ENCODE results near the gene ARL15.

ARL15 gene

DNA sequence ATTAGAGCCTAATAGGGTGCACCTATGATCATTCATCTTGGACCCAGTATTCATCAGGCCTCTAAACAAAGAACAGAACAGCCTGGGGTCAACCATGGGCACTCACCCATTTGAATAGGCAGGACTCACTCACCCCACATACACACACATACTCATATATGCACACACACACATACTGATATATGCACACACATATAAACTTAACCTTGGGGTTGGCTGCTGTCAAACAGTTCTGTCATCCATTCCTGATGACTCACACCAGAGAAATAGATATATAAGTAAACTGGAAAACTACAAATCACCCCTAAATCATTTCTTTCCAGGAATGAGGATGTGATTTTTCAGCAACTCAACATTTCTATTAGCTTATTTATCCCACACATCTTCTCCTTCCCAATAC lies 51.3 kb downstream of the ARL15 start:
- TF ChIP-seq ZNF274 (IDR thresholded peaks at IDR 0.05; ENCODE audit: low read depth, low read length) = no peak
- H3K4me3 ChIP-seq (ENCODE audit: low read length) = no peak overlapping the region

DNA sequence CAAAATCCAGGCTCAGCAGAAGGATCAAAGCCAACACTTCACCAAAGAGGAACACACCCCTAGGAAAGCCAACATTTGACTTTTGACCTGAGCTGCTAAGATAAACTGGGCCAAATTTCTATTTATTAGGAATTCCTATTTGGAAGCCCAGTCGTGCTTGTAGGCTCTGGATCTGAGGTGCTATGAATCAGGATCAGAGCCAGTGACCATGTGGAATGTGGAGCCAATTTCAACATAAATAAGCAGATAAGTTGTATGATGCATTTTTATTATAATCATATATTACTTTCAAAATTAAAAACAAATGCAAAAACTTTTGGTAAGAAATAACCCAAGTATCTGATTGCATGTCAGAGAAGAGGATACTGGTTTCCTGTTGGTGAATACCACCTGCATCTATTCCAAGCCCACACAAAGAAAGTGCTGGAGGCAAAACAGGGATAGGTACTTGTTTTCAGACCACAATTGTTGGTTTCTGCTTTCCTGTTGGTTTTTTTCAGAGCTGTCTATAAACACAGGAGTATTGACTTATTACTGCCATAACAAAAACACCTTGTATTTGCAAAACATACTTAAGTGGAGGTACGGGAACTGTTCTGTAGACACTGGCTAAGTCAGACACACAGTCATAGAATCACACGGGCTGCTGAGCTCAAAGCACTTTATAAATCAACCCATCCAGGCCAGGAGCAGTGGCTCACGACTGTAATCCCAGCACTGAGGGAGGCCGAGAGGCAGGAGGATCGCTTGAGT lies 52.8 kb downstream of the ARL15 start:
- TF ChIP-seq ZNF274 (IDR thresholded peaks at IDR 0.05; ENCODE audit: low read depth, low read length) = no peak
- no peak overlapping the region for H3K4me3 ChIP-seq (ENCODE audit: low read length)

DNA sequence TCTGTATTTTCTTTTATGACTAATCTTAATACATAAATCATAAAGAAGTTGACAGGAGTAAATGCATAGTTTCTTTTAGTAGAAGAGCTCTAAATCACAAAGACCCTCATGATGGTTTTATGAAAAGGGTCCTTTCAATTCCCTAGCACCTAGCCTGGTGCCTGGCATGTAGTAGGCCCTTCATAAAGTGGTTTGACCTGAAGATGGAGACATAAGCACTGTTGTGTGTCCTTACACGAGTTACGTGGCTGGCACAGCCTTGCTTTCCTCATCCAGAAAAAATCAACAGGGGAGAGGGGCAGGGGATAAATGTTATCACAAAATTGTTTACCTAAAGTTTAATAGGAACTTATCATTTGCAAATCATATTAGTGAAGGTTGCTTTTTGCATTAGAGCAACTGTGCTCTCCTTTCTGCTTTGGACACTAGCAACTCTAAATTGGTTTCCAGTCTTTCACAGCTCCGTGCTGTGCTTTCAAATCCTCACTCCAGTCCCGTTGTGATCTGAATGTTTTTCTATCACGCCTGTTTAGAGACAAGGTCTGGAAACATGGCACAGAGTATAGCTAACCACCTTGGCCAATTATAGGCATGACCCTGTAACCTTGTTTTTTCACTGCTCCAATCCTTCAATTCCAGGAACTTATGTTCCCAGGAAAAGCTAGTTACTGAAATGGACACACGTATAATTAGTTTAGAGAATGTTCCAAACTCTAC lies 55.7 kb downstream of the ARL15 start:
- no peak for TF ChIP-seq ZNF274 (IDR thresholded peaks at IDR 0.05; ENCODE audit: low read depth, low read length)

DNA sequence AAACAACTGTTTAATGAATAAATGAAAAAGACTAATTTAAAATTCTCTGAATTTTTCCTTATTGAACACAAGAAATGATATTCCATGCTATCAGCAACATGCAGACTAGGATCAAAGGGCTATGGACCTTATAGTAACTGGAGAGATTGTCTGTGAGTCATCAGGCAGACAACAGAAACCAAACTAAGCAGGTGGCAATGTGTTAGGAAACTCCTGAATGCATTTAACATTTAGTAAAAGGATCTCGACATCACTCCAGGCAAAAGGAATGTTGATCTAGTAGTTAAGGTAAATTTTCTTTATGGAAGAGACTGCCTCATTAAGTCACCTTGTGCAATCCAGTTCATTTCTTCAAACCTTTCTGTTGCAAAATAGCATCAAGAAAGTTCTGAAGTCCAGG lies 58.4 kb downstream of the ARL15 start:
- no peak for TF ChIP-seq ZNF274 (IDR thresholded peaks at IDR 0.05; ENCODE audit: low read depth, low read length)
- no peak overlapping the region for H3K4me3 ChIP-seq (ENCODE audit: low read length)

More for the DNA sequence above, 55.7 kb downstream of the ARL15 start:
- no peak overlapping the region for H3K4me3 ChIP-seq (ENCODE audit: low read length)

DNA sequence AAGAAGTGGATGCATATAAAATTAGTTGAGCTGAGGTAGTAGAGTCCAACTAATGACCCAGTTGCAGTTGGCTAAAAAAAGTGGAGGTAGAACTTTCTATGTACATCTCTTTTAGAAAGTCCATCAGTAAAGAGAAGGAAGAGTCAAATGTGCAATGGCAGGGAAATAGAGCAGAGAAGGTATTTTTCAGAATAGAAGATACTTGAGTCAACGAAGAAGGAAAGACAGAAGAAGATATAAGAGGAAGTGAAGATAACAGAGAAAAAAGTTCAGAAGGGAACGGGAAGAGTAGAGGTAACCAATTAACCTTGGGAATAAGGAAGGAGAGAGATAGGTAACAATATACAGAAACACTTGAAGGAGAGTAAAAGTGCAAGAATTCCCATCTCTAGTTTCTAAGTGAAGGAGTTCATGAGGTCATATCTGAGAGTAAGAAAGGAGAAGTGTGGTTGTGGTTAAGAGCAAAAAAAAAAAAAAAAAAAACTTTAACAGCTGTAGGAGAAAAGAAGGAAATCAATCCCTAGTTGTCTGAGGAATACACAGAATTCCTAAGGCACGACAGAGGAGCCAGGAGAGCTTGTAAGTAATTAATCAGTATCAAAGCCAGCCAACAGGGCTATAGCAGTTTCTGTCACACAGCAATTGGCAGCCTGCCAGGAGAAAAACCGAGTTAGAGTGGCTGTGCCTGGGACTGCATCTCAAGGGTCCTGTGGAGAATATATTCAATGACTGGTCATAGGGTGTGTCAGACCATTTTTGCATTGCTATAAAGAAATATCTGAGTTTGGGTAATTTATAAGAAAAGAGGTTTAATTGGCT lies 61.0 kb downstream of the ARL15 start:
- no peak for TF ChIP-seq ZNF274 (IDR thresholded peaks at IDR 0.05; ENCODE audit: low read depth, low read length)
- no peak overlapping the region for H3K4me3 ChIP-seq (ENCODE audit: low read length)

DNA sequence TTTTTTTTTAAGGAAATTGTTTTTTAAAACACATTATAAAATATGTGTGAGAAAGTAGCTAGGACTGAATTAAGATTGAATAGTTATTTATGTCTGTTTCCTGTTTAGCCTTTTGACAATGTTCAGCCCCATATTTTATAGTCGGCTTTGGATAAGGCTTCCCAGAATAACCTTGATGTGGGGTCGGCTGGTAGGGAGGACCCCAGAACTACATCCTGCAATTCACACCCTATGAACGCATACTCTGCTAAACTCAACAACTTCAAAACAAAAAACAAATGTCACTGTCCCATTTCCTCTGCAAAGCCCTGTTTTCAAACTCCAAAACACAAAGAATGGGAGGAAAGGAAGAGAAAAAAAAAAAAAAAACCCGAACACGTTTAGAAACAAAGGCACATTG lies 63.1 kb downstream of the ARL15 start:
- TF ChIP-seq ZNF274 (IDR thresholded peaks at IDR 0.05; ENCODE audit: low read depth, low read length) = no peak
- no peak overlapping the region for H3K4me3 ChIP-seq (ENCODE audit: low read length)

DNA sequence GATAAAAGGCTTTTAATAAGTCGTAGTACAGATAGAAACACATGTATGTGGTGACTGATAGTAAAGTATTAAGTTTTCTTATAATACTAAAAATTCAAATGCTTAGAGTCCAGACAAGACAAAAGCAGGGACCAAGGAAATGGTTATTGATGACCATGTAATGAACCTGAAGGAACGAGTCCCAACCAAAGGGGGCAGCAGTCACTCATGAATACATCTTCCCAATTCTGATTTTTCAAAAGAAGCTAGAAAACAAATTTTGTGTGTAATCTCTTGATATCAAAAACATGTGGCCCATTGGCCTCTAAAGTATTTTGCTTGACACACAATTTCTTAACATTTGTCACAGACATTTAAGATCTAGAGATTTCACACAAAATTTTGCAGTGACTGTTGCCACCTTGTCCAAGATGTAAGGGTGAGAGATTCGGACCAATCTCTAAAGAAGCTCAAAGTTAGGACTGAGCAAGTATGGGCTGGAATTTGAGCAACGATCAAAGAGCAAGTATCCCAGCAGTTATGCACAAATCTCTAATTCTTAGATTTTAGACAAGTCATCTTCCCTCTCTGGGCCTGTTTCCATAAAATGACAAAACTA lies 66.8 kb downstream of the ARL15 start:
- no peak overlapping the region for H3K4me3 ChIP-seq (ENCODE audit: low read length)
- TF ChIP-seq ZNF274 (IDR thresholded peaks at IDR 0.05; ENCODE audit: low read depth, low read length) = no peak

DNA sequence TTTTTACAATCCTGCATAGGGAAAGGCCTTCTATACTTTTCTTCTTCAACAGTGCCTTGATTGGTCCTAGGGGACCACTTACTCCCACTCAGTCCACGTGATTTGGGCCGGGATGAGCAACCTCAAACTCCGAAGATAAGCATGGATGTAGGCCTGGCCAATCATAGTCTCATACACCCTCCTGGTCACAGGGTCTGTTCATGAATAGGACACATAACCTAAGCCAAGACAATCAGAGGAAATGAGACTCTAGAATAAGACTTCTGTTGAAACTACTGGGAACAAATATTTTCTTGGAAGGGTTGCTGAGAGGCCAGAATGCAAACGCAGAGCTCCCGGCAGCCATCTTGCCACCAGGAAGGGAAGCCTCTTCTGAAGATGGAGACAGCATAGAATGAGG lies 68.1 kb downstream of the ARL15 start:
- no peak for TF ChIP-seq ZNF274 (IDR thresholded peaks at IDR 0.05; ENCODE audit: low read depth, low read length)
- H3K4me3 ChIP-seq (ENCODE audit: low read length) = no peak overlapping the region

DNA sequence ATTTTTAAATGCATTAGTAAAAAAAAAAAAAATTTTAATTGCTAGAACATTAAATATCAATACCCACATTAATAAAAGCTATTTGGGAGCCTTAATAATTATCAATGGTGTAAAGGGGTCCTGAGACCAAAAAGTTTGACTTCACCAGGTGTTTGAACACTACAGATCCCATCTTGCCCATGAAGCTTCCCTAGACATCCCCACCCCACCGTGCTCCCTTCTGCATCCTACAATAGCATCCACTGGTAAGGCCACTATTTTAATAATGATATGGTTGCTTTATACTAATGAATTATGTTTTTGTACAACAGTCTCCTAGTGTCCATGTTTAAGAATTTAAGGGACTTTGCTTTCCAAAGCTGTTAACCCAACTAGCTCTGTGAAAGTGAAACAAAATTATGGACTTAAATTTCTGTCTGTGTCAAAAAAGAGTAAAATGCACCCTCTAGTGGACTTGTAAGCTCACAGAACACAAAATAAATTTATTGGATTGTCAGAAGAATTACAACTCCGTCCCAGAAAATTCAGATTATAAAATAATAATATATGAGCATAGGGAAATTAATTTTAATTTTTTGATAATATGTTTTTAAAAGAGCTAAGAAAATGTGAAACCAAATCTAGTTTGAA lies 76.0 kb downstream of the ARL15 start:
- H3K4me3 ChIP-seq (ENCODE audit: low read length) = no peak overlapping the region
- TF ChIP-seq ZNF274 (IDR thresholded peaks at IDR 0.05; ENCODE audit: low read depth, low read length) = no peak

DNA sequence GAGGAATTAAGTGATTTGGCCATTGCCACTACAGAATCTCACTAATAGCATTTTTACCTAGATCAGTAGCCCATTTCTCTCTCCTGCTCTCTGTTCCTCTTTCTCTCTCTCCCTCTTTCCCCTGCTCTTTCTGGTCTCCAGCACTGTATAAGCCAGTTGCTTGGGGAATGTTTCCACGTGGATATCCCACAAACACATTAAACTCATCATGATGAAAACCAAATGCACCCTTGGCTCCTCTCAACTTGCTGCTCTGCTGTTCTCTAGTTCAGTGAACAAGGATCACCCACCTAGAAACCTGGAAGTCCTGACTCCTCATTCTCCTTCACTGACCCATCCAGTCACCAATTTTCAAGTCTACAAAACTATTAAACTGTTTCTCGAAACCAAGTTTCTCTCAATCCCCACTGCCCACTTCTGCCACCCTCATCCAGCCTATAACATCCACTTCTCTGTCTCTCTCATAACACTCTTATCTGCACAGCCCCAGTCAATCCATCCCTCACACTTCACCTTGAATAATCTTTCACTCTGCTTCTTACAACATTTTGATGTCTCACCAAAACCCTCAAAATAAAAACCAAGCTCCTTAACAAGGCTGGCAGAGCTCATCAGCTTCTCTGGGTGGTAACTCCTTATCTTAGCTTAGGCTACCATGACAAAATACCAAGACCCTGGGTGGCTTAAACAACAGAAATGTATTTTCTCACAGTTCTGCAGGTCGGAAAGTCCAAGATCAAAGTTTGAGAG lies 79.3 kb downstream of the ARL15 start:
- H3K4me3 ChIP-seq (ENCODE audit: low read length) = no peak overlapping the region
- TF ChIP-seq ZNF274 (IDR thresholded peaks at IDR 0.05; ENCODE audit: low read depth, low read length) = no peak

DNA sequence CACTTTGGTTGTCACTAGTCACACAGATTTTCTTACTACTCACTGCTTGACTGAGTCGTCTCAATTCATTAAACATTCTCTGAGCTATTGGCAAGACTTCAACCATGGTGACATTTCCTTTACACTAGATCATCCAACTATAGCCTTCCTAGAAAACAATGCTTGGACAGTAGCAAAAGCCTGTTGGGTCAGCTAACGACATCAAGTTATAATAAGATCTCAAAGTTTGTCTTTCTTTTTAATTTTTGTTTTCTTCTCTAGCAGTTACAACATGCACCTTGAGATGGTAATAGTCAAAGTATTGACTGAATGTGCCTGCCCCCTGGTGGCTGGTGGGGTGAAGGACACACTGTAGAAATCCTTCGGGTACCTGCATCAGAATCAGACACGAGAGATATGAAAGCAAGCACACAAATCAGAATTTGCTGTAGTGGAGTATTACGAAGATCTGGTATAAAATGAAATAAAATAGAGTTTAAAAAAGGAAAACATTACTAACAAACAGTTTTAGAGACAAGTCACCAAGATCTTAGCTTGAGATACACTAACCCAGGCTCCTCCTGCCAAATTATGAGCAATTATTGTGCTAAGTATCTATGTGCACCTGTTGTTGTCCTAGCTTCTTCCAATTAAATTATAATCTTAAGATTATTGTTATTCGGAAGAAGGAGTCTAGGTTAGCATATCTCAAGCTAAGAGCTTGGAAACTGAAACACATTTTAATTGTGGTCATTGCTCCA lies 81.2 kb downstream of the ARL15 start:
- no peak for TF ChIP-seq ZNF274 (IDR thresholded peaks at IDR 0.05; ENCODE audit: low read depth, low read length)
- H3K4me3 ChIP-seq (ENCODE audit: low read length) = no peak overlapping the region

DNA sequence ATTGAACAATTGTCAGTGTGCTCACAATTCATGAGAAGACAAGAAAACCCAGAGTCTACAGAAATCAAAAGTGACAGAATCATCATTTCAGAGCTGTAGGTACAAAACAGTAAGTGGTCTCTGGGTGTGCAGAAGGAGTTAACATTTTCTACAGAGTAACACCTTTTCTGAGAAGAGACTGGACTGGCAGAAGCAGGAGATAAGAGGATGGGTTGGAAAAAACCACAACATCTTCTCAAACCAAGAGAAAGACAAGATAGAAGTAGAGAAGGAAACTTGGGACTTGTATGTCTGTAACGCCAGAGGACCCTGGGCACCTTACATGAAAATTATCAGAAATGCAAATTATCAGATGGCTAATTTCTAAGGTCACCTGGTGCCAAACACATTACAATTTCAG lies 82.6 kb downstream of the ARL15 start:
- H3K4me3 ChIP-seq (ENCODE audit: low read length) = no peak overlapping the region
- TF ChIP-seq ZNF274 (IDR thresholded peaks at IDR 0.05; ENCODE audit: low read depth, low read length) = no peak

DNA sequence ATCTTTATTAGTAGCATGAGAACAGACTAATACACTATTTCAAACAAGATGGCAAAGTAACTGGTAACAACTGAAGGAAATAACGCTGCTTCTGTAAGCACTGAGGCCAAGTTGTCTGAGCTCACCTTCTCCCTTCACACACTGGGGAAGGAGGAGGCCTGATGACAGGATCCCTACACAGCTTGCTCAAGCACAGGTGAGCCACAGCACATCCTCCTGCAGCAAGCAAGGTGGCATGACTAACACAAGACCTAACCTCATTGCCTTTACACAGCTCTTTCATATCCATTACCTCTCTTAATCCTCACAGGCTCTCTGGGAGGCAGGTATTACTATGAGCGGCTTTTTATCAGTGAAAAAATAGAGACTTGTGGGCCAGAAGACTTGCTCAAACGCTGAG lies 83.3 kb downstream of the ARL15 start:
- no peak overlapping the region for H3K4me3 ChIP-seq (ENCODE audit: low read length)
- TF ChIP-seq ZNF274 (IDR thresholded peaks at IDR 0.05; ENCODE audit: low read depth, low read length) = no peak
